GM12878 (cell line): Measurements from ENCODE around the gene DENND4C.

Experiments
- BCLAF1 ChIP-seq: fragments of 450-650 bp; IDR thresholded peaks from 2 replicates; pipeline ENCODE4 v1.6.1; 2017; ENCODE audit warnings: antibody characterized with exemption, mild to moderate bottlenecking, moderate library complexity
- ELK1 ChIP-seq: IDR thresholded peaks from 2 replicates; pipeline ENCODE4 v1.6.1; 2012; ENCODE audit warnings: low read depth, low read length, improper control_type of control experiment
- MXI1 ChIP-seq: fragments of 150-350 bp; IDR thresholded peaks from 2 replicates; pipeline ENCODE4 v1.6.1; 2011; ENCODE audit warnings: low read depth, mild to moderate bottlenecking, inconsistent platforms, low read length, improper control_type of control experiment
- MYC ChIP-seq: IDR thresholded peaks from 2 replicates; pipeline ENCODE4 v1.6.1; 2011; ENCODE audit warnings: mild to moderate bottlenecking, low read length, moderate library complexity, inconsistent platforms; ENCODE audit not compliant: insufficient read depth, insufficient replicate concordance, insufficient read length, severe bottlenecking
- POLR2AphosphoS5 ChIP-seq: IDR thresholded peaks from 2 replicates; pipeline ENCODE4 v1.6.1; 2011; ENCODE audit warnings: mild to moderate bottlenecking, low read length, inconsistent platforms
- PRDM15 ChIP-seq: fragments of 450-650 bp; formaldehyde crosslinking; IDR thresholded peaks from 2 replicates; pipeline ENCODE4 v1.4.0; 2020; ENCODE audit warnings: mild to moderate bottlenecking, moderate library complexity
- RB1 ChIP-seq: fragments of 450-650 bp; formaldehyde crosslinking; IDR thresholded peaks from 2 replicates; pipeline ENCODE4 v1.6.1; 2017; ENCODE audit warnings: mild to moderate bottlenecking, borderline replicate concordance
- RBBP5 ChIP-seq: fragments of 200-600 bp; sonication (generic); conservative IDR thresholded peaks from 2 replicates; pipeline ENCODE4 v1.6.1; 2016
- SPI1 ChIP-seq: IDR thresholded peaks from 2 replicates; pipeline ENCODE4 v1.6.1; 2011; ENCODE audit warnings: low read depth, mild to moderate bottlenecking, low read length, moderate library complexity, borderline replicate concordance; ENCODE audit not compliant: insufficient read depth
- YBX1 ChIP-seq: fragments of 450-650 bp; IDR thresholded peaks from 2 replicates; pipeline ENCODE4 v1.6.1; 2016; ENCODE audit warnings: antibody characterized with exemption
- ZBED1 ChIP-seq: IDR thresholded peaks from 2 replicates; pipeline ENCODE4 v1.6.1; 2016; ENCODE audit warnings: borderline replicate concordance
- TF ChIP-seq, protein P1 (sequence below), 3 experiments: IDR thresholded peaks in 2 of 3; conservative IDR thresholded peaks in 1 of 3; 2 replicates each; pipeline ENCODE4 v1.5.1; 2011; ENCODE audit warnings: low read depth in 3 of 3, low read length in 3 of 3, mild to moderate bottlenecking in 3 of 3, control low read depth in 2 of 3, moderate library complexity in 2 of 3, inconsistent platforms in 1 of 3, mixed read lengths in 1 of 3; ENCODE audit not compliant: control insufficient read depth in 2 of 3, insufficient read depth in 1 of 3; ENCODE audit errors: extremely low read depth in 1 of 3

- TF ChIP-seq ZBED1 (no peak), MXI1 (no peak), RBBP5 (no peak), BCLAF1 (no peak), MYC (no peak), YBX1 (no peak), PRDM15 (CRISPR knock-in tag) (no peak), RB1 (no peak), ELK1 (no peak), POLR2AphosphoS5 (no peak), SPI1 (no peak)
- TF ChIP-seq, protein P1, sequence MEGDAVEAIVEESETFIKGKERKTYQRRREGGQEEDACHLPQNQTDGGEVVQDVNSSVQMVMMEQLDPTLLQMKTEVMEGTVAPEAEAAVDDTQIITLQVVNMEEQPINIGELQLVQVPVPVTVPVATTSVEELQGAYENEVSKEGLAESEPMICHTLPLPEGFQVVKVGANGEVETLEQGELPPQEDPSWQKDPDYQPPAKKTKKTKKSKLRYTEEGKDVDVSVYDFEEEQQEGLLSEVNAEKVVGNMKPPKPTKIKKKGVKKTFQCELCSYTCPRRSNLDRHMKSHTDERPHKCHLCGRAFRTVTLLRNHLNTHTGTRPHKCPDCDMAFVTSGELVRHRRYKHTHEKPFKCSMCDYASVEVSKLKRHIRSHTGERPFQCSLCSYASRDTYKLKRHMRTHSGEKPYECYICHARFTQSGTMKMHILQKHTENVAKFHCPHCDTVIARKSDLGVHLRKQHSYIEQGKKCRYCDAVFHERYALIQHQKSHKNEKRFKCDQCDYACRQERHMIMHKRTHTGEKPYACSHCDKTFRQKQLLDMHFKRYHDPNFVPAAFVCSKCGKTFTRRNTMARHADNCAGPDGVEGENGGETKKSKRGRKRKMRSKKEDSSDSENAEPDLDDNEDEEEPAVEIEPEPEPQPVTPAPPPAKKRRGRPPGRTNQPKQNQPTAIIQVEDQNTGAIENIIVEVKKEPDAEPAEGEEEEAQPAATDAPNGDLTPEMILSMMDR (IDR thresholded peaks at IDR 0.05 in 2 of 3, conservative IDR thresholded peaks at IDR 0.05 in 1 of 3; ENCODE audit: control insufficient read depth in 2 of 3, extremely low read depth in 1 of 3, insufficient read depth in 1 of 3, low read depth in 3 of 3, low read length in 3 of 3) = no peak
Observed at GRCh38 chr9:19375538-19375937, 145.0 kb downstream of the DENND4C start.
